DMS 273 treated with DMSO at 0.1 percent for 48 hours (cell line): Measurements from ENCODE around the gene GPR32.
"Not testable (repeated sequence)": the region's sequence is repeated elsewhere in the genome, so short reads cannot be mapped to it uniquely, and the experiment has no call there.

ENCODE experiments used
- DNase-seq: peaks from one replicate; lab custom pipeline; 2025; lab: John Stamatoyannopoulos, UW

Gene GPR32

DNA sequence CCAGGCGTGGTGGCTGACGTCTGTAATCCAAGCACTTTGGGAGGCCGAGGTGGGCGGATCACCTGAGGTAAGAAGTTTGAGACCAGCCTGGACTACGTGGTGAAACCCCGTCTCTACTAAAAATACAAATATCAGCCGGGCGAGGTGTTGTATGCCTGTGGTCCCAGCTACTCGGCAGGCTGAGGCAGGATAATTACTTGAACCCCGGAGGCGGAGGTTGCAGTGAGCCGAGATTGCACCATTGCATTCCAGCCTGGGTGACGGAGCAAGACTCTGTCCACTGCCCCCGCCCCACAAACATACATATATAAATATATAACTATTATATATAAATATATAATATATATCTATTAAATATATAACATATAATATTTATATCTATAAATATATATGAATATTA lies 23.1 kb upstream of the GPR32 start:
- not testable (repeated sequence) for DNase-seq

DNA sequence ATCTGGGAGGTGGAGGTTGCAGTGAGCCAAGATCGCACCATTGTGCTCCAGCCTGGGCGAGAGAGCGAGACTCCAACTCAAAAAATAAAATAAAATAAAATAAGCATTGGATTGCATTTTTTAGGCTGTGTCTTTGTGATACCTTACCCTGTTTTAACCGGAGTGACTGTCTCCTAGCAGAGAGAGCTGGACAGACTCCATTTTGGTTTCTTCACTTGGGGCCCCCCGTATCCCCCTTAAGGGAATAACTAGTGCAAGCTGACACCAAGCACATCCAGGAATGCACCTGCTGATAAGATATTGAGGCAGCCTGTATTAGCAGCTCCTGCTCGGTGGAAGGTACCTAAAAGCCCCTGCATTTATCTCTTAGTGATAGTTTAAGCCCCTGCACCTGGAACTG lies 20.8 kb upstream of the GPR32 start:
- no peak for DNase-seq

DNA sequence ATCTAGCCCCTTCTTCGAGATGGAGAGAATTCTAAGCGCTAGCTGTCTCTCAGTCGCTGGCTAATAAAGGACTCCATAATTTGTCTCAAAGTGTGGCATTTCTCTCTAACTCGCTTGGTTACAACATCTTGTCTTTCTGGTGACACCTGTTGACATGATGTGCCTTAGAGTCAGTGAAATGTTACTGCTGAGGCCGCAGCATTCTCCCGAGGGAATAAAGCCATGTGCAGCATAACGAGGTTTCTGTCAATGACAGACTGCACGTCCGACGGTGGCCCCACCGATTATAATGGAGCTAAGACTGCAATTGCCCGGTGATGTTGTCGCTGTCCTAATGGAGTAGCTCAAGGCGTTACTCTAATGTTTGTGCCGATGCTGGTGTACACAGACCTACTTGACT lies 20.3 kb upstream of the GPR32 start:
- no peak for DNase-seq

DNA sequence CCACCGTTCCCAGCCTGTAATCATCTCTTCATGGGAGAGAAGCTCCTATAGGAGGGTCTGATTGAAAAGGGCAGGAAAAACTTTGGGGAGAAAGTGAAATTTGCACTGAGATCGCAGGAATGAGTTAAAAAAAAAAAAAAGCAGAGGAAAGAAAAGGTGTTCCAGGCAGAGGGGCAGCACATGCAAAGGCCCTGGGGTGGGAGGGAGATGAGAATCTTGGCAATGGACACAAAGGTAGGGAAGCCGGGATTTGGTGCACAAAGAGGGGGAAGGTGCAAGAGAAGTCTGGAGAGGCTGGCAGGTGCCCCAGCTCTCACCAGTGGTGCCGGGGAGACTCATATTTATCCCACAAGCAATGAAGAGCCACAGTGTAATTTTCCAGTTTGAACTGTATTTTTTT lies 16.4 kb upstream of the GPR32 start:
- DNase-seq, result no peak

DNA sequence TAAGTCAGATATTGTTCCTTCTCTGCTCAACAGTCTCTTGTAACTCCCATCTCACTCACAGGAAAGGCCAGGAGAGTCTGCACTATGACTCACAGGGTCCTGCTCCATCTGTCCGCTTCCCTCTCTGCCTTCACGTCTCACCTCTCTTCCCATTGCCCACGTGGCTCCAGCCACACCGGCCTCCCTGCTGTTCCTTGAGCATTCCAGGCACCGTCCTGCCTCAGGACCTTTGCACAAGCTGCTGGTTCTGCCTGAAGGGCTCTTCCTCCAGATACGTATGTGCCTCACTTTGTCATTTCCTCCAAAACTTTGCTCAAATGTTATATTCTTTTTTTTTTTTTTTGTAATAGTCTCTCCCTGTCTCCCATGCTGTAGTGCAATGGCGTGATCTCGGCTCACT lies 14.0 kb upstream of the GPR32 start:
- DNase-seq, result not testable (repeated sequence)

DNA sequence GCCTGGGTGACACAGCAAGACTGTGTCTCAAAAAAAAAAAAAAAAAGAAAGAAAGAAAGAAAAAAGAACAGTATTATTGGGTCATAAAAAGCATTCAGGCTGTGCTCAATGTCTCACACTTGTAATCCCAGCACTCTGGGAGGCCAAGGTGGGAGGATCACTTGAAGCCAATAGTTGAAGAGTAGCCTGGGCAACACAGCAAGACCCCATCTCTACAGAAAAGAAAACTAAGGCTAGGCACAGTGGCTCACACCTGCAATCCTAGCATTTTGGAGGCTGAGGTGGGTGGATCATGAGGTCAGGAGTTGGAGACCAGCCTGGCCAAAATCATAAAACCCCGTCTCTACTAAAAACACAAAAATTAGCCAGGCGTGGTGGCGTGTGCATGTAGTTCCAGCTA lies 12.6 kb upstream of the GPR32 start:
- DNase-seq, result not testable (repeated sequence)

DNA sequence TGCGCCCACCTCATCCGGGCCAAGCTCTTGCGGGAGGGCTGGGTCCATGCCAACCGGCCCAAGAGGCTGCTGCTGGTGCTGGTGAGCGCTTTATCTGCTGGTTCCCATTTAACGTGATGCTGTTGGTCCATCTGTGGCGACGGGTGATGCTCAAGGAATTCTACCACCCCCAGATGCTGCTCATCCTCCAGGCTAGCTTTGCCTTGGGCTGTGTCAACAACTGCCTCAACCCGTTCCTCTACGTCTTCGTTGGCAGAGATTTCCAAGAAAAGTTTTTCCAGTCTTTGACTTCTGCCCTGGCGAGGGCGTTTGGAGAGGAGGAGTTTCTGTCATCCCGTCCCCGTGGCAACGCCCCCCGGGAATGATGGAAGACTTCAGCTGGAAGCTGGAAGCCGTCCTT lies 11.2 kb upstream of the GPR32 start:
- not testable (repeated sequence) for DNase-seq

DNA sequence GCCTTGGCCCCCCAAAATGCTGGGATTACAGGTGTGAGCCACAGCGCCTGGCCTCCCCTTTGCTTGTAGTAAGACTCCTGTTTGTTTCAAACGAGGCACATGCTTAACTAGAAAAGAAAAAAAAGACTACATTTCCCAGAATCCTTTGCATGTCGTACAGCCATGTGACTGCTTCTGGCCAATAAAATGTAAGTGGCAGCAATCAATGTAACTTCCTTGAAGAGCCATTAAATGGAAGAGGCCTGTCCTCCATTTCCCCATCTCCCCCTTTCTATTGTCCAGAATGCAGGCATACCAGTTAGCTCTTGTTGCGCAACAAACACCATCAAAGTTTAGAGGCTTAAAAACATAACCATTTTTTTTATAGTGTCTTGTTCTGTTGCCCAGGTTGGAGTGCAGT lies 10.4 kb upstream of the GPR32 start:
- no peak for DNase-seq

DNA sequence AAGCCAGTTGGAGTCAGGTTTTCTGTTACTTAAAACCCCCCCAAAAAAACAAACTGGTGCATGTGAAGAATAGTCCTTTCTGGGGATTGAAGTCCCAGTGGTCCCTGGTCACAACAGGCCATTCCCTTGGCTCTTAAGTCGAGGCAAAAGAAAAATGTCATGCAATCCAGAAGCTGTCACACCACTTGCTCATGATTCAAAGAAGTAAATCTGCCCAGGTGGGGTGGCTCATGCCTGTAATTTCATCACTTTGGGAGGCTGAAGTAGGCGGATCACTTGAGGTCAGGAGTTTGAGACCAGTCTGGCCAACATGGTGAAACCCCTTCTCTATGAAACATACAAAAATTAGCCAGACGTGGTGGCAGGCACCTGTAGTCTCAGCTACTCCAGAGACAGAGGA lies 8.8 kb upstream of the GPR32 start:
- DNase-seq, result not testable (repeated sequence)

DNA sequence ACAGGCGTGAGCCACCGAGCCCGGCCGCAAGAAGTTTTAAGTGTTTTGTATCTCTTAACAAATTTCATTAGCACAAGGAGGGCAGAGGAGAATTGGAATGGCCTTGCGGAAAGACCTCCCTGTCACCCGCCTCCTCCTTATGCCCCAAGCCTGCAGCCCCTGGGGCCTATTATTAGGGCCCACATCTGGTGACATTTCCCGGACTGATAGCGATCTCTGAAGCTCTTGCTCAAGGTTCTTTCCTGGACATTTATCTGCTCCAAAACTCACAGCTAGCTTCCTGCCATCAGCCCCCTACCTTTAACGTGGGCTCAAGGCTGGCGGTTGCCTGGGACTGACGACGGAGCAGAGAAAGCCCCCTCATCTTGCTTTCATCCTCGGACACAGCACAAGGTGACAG lies 6.7 kb upstream of the GPR32 start:
- DNase-seq, result not testable (repeated sequence)

DNA sequence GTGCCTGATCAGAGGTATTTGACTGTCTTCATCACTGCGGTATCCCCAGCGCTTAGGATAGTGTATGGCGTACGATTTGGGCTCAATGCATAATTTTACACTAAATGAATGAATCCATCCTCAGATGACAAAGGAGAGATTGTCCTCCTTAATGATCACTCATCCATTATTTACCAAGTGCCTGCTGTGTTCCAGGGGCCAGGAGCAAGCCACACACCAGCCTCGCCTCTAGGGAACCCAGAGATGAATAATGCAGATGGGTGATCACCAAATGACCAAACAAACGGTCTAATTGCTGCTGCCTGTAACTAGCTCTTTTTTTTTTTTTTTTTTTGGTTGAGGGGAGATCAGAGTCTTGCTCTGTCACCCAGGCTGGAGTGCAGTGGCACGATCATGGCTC lies 5.9 kb upstream of the GPR32 start:
- DNase-seq, result no peak

DNA sequence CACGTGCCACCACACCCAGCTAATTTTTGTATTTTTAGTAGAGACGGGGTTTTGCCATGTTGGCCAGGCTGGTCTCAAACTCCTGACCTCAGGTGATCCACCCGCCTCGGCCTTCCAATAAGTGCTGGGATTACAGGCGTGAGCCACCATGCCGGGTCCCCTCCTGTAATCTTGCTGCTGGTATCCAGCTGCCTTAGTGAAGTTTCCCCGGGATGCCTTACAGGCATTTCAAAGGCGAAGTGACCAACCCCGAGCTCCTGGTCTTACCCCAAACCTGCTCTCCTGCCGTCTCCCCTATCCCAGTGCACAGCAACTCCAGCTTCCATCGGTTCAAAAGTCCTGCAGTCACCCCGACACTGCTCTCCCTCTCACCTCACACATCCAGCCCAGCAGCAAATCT lies 3.5 kb upstream of the GPR32 start:
- not testable (repeated sequence) for DNase-seq

DNA sequence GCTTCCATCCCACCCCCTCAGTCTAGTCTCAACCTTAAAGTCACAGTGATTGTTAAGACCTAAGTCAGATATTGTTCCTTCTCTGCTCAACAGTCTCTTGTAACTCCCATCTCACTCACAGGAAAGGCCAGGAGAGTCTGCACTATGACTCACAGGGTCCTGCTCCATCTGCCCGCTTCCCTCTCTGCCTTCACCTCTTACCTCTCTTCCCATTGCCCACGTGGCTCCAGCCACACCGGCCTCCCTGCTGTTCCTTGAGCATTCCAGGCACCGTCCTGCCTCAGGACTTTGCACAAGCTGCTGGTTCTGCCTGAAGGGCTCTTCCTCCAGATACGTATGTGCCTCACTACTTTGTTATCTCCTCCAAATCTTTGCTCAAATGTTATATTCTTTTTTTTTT lies 3.0 kb upstream of the GPR32 start:
- not testable (repeated sequence) for DNase-seq

DNA sequence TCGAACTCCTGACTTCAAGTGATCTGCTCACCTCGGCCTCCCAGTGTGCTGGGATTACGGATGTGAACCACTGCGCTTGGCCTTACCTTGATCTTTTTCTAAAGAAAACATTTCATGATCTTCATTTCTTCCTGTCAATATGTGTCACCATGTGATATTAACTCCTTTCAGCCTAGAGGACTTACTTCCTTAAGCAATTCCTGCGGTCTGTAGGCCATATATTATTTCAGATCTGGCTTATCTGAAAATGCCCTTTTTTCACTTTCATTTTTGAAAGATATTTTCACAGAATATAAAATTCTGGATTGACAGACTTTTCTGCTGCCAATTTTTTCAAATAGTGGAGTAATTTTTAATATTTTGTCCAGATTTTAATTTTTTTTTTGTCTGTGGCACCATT lies 2.0 kb upstream of the GPR32 start:
- no peak for DNase-seq

DNA sequence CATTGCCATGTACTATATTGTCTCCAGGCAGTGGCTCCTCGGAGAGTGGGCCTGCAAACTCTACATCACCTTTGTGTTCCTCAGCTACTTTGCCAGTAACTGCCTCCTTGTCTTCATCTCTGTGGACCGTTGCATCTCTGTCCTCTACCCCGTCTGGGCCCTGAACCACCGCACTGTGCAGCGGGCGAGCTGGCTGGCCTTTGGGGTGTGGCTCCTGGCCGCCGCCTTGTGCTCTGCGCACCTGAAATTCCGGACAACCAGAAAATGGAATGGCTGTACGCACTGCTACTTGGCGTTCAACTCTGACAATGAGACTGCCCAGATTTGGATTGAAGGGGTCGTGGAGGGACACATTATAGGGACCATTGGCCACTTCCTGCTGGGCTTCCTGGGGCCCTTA lies 624 bp downstream of the GPR32 start:
- no peak for DNase-seq

DNA sequence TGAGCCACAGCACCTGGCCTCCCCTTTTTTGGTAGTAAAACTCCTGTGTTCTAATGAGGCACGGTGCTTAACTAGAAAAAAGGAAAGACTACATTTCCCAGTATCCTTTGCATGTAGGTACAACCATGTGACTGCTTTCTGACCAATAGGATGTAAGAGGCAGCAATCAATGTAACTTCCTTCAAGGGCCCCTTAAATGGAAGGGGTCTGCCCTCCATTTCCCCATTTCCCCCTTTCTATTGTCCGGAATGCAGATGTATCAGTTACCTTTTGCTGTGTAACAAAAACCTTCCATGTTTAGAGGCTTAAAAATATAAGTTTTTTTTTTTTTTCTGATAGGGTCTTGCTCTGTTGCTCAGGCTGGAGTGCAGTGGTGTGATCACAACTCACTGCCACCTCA lies 2.2 kb downstream of the GPR32 start:
- no peak for DNase-seq

DNA sequence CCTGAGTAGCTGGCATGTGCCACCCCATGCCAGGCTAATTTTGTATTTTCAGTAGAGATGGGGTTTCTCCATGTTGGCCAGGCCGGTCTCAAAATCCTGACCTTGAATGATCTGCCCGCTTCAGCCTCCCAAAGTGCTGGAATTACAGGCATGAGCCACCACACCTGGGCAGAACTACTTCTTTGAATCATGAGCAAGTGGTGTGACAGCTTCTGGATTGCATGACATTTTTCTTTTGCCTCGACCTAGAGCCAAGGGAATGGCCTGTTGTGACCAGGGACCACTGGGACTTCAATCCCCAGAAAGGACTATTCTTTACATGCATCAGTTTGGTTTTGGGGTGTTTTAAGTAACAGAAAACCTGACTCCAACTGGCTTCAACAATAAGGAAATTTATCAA lies 2.6 kb downstream of the GPR32 start:
- not testable (repeated sequence) for DNase-seq

DNA sequence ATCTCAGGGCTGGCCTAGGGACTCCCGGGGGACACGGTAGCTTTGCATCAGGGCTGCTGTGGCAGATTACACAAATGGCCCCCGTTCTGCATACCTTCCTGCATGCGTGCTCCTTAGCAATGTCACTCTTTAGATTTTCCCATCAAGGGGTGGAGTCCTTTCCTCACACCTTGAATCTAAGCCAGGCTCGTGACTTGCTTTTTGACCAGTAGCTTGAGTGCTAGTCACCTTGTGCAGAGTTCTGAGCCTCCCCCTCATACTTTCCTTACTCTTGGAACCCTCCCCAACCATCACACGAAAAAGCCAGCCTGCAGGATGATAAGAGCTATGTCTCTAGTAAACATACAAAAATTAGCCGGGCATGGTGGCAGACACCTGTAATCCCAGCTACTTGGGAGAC lies 3.2 kb downstream of the GPR32 start:
- not testable (repeated sequence) for DNase-seq

DNA sequence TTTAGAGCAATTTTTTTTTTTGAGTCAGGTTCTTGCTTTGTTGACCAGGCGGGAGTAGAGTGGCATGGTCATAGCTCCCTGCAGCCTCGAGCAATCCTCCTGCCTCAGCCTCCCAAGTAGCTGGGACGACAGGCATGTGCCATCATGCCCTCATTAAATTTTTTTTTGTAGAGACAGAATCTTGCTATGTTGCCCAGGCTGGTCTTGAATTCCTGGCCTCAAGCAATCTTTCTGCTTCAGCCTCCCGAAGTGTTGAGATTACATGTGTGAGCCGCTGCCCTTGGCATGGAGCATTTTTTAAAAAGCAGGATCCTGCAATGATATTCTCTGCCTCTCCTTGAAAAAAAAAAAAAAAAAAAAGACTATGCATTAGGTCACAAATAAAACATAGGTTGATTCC lies 5.9 kb downstream of the GPR32 start:
- DNase-seq, result no peak

DNA sequence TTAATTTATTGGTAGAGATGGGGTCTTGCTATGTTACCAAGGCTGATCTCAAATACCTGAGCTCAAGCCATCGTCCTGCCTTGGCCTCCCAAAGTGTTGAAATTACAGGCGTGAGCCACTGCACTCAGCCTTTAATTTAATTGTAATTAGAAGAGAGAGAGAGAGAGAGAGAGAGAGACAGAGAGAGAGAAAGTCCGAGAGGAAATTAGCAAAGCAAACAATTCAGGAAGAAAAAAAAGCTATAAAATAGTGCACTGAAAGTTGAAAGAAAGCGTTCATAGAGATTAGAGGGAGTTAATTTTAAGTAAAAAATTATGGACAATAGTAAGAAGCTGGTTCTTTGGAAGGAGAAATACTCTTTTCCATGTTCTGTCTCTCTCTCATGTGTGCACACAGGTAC lies 7.0 kb downstream of the GPR32 start:
- DNase-seq, result no peak

DNA sequence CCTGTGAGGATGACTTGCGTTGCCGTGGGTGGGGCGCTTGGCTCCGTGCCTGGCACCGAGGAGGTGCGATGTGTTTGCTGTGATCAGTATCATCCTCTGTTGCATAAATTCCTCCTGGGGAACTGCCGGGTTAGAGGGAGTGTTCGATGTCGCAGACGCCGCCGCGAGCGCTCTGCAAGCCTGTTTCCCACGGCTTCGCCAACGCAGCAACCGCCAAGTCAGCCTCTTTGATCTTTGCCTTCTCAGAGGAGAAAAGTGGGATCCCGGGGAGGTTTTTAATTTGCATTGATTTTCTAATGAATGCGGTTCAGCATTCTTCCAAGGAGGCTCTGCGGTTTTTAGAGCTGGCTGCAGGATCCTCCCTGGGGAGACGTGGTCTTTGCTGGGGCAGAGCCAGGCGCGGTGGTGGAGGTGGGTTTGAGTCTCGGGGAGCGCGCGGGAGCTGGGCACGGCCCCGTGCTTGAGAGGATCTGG lies 7.6 kb downstream of the GPR32 start:
- DNase-seq, result no peak

DNA sequence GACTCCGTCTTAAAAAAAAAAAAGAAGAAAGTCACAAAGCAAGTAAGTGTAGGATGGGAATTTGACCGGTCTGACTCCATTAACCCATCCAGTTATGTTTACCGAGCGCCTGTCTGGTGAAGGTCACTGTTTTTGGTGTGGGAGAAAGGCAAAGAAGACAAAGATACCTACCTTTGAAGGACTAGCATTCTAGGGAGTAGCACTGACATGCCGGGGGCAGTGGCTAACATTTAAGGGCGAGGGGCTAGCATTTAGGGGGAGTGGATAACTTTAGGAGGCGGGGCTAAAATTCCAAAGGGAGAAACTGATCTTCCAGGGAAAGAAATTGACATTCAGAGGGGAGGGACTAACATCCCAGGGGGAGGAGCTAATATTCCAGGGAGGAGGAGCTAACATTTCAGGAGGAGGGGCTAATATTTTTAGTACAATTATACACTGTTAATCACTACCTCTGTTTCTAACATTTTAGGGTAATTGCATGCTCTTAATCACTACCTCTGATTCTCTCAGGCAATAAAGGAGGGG lies 8.7 kb downstream of the GPR32 start:
- no peak for DNase-seq

DNA sequence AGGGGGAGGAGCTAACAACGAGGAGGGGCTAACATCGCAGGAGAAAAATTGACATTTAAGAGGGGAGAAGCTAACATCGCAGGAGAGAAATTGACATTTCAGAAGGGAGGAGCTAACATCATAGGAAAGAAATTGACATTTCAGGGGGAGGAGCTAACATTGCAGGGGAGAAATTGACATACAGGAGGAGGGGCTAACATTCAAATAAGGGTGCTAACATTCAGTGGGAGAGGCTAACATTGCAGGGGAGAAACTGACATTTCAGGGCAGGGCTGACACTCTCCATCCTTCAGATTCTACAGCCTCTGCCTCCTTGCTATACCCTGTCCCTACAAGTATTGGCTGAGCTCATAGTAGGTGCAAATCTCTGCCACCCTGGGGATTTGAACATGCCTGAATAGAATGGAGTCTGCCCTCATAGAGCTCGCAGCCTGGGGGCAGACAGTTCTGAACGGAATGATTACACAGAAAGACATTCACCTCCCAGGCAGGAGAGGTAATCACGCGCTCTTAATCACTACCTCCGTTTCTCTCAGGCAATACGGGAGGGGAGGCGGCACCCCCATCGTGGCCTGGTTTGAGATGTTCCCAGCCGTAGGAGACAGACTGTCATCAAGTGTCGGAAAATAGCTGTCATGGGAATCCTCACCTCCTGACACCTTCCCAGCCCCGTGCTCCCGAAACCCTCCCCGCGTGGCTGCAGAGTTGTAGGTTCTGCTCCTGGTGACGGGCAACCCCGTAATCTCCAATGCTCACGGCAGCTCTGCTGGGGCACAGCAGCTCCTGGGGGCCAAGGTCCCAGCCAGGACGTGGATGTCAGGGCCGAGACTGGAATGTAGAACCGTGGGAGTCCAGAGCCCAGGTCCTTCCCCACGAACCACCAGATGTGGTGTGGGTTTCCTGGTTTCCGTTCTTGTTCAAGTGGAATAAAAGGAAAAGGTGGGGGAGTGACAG lies 9.5 kb downstream of the GPR32 start:
- no peak for DNase-seq
